Hepatocyte (in vitro differentiated cells): ENCODE results near the gene EFL1.
"Not testable (repeated sequence)": the region's sequence is repeated elsewhere in the genome, so short reads cannot be mapped to it uniquely, and the experiment has no call there.

Experiments
- EZH2 ChIP-seq: fragments of 200-600 bp; sonication (generic); IDR thresholded peaks from 2 replicates; pipeline ENCODE4 v1.6.1; 2016; ENCODE audit warnings: antibody characterized with exemption, mild to moderate bottlenecking, borderline replicate concordance
- TF ChIP-seq, protein P1 (sequence below): fragments of 200-600 bp; sonication (generic); IDR thresholded peaks from 2 replicates; pipeline ENCODE4 v1.5.1; 2016; ENCODE audit warnings: antibody characterized with exemption, mild to moderate bottlenecking; ENCODE audit not compliant: poor library complexity

DNA sequence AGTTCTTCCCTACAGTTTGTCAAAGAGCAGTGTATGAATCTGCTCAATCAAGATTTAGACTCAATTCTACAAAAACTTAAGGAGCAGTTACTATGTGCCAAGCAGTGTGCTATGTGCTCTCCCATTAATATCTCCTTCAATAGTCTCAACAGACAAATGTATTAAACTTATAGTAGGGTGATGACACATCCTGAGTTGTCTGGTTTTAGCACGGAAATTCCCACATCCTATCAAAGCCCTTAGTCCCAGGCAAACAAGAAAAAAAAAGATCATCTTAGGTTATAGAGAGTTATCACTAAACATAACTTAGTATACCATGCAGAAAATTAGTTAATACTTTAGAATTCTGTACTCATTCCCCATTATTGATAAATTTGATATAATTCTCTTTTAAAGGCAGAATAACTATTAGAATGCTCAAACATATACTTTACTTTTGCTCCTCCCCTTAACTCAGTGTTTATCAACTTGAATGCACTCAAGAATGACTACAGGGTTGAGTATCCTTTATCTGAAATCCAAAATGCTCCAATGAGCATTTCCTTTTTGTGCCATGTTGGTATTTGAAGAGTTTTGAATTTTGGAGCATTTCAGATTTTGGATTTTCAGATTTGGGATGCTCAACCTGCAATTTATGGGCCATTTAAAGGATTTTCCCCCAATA is 20.6 kb downstream of the EFL1 start:
- TF ChIP-seq, protein P1, sequence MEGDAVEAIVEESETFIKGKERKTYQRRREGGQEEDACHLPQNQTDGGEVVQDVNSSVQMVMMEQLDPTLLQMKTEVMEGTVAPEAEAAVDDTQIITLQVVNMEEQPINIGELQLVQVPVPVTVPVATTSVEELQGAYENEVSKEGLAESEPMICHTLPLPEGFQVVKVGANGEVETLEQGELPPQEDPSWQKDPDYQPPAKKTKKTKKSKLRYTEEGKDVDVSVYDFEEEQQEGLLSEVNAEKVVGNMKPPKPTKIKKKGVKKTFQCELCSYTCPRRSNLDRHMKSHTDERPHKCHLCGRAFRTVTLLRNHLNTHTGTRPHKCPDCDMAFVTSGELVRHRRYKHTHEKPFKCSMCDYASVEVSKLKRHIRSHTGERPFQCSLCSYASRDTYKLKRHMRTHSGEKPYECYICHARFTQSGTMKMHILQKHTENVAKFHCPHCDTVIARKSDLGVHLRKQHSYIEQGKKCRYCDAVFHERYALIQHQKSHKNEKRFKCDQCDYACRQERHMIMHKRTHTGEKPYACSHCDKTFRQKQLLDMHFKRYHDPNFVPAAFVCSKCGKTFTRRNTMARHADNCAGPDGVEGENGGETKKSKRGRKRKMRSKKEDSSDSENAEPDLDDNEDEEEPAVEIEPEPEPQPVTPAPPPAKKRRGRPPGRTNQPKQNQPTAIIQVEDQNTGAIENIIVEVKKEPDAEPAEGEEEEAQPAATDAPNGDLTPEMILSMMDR: not testable (repeated sequence)
- TF ChIP-seq EZH2: not testable (repeated sequence)
